H1 (cell line): ENCODE data around the gene PSMB11. TPM values are rescaled to one million over a fixed set of nuclear protein-coding genes. Genes with fewer than 3 reads are reported as not detected.

Source experiments
- CTCF ChIA-PET: fragments of 300-600 bp; sonication (Branson Sonifier 250); formaldehyde crosslinking; loops from one replicate; lab custom pipeline; 2021; ENCODE audit not compliant: partially characterized antibody; lab: Charles Lee
- POLR2A ChIA-PET: fragments of 300-600 bp; sonication (Branson Sonifier 250); formaldehyde crosslinking; loops from one replicate; lab custom pipeline; 2021; ENCODE audit warnings: inconsistent platforms; ENCODE audit not compliant: partially characterized antibody; lab: Charles Lee
- DNase-seq, 2 experiments: peaks; one replicate each; pipeline versions ENCODE4 v3.0.0 to v3.0.0-alpha.2; 2010 to 2022; ENCODE audit warnings: low spot score in 2 of 2, low read depth in 1 of 2, mixed read lengths in 1 of 2
- FAIRE-seq: peaks from 2 replicates; lab custom pipeline; 2011; peaks lifted over from hg19 to GRCh38; lab: Jason Lieb, UNC
- H2AFZ ChIP-seq: 2 replicates; pipeline ENCODE4 v1.8.1; 2012; ENCODE audit warnings: low read length, inconsistent platforms
- H2AK5ac ChIP-seq: 2 replicates; pipeline ENCODE4 v1.6.1; 2013; ENCODE audit warnings: low read depth, low read length
- H2BK120ac ChIP-seq: replicated peaks from 2 replicates; pipeline ENCODE3; 2013; ENCODE audit warnings: low read depth, low read length, inconsistent platforms
- H2BK12ac ChIP-seq: 2 replicates; pipeline ENCODE4 v1.6.1; 2013; ENCODE audit warnings: low read depth, low read length
- H2BK15ac ChIP-seq: 2 replicates; pipeline ENCODE4 v1.6.1; 2013; ENCODE audit warnings: low read length
- H2BK20ac ChIP-seq: 2 replicates; pipeline ENCODE4 v1.6.1; 2013; ENCODE audit warnings: low read length
- H2BK5ac ChIP-seq: 2 replicates; pipeline ENCODE4 v1.6.1; 2013; ENCODE audit warnings: low read depth, low read length
- H3K14ac ChIP-seq: 2 replicates; pipeline ENCODE4 v1.6.1; 2013; ENCODE audit warnings: inconsistent platforms; ENCODE audit not compliant: insufficient read length
- H3K18ac ChIP-seq: 2 replicates; pipeline ENCODE4 v1.6.1; 2013; ENCODE audit warnings: low read length; ENCODE audit errors: extremely low read depth
- H3K23ac ChIP-seq: 2 replicates; pipeline ENCODE4 v1.6.1; 2013; ENCODE audit warnings: inconsistent platforms; ENCODE audit not compliant: insufficient read length
- H3K23me2 ChIP-seq: 2 replicates; pipeline ENCODE4 v1.6.1; 2013; ENCODE audit warnings: low read depth, low read length
- H3K27ac ChIP-seq: 2 replicates; pipeline ENCODE4 v1.6.1; 2011; ENCODE audit warnings: low read depth, low read length, inconsistent platforms
- H3K27me3 ChIP-seq, 4 experiments: replicated peaks in 1 of 4; 1 replicate in 1 of 4; 2 replicates in 3 of 4; pipeline versions ENCODE4 v1.6.1 to v1.8.1; 2011 to 2013; ENCODE audit warnings: low read length in 3 of 4, mild to moderate bottlenecking in 3 of 4, inconsistent platforms in 2 of 4, mixed read lengths in 2 of 4, moderate library complexity in 1 of 4; ENCODE audit not compliant: control insufficient read depth in 3 of 4, insufficient read depth in 3 of 4; ENCODE audit errors: extremely low read depth in 1 of 4
- H3K36me3 ChIP-seq, 4 experiments: 2 replicates each; pipeline versions ENCODE4 v1.6.1 to v1.8.1; 2011 to 2013; ENCODE audit warnings: mild to moderate bottlenecking in 4 of 4, low read length in 3 of 4, moderate library complexity in 2 of 4, control low read depth in 1 of 4, inconsistent platforms in 1 of 4; ENCODE audit not compliant: insufficient read depth in 4 of 4, control insufficient read depth in 2 of 4
- H3K4ac ChIP-seq: replicated peaks from 2 replicates; pipeline ENCODE3; 2013; ENCODE audit warnings: low read length, low read depth, mixed read lengths, inconsistent platforms; ENCODE audit not compliant: insufficient read length
- H3K4me1 ChIP-seq, 4 experiments: replicated peaks in 1 of 4; 1 replicate in 1 of 4; 2 replicates in 3 of 4; pipeline versions ENCODE4 v1.6.1 to v1.8.1; 2011 to 2013; ENCODE audit warnings: low read length in 3 of 4, inconsistent platforms in 2 of 4, mixed read lengths in 1 of 4; ENCODE audit not compliant: insufficient read depth in 4 of 4, control insufficient read depth in 3 of 4
- H3K4me2 ChIP-seq, 2 experiments: 2 replicates each; pipeline versions ENCODE4 v1.6.1 to v1.8.1; 2011 to 2013; ENCODE audit warnings: low read depth in 2 of 2, low read length in 2 of 2, control low read depth in 1 of 2, inconsistent platforms in 1 of 2, mild to moderate bottlenecking in 1 of 2; ENCODE audit not compliant: insufficient read depth in 1 of 2
- H3K4me3 ChIP-seq, 4 experiments: fragments of 200-600, 300-600 bp in 1 of 4; sonication (generic), shearing (Covaris generic), sonication (Bioruptor Twin) in 1 of 4; 2 replicates each; pipeline versions ENCODE4 v1.5.1 to v1.8.1; 2011 to 2016; ENCODE audit warnings: low read length in 4 of 4, low read depth in 3 of 4, control low read depth in 2 of 4, inconsistent platforms in 2 of 4, mild to moderate bottlenecking in 2 of 4, mixed read lengths in 1 of 4, moderate library complexity in 1 of 4; ENCODE audit not compliant: insufficient read depth in 2 of 4; ENCODE audit errors: extremely low read depth in 1 of 4
- H3K56ac ChIP-seq: replicated peaks from 2 replicates; pipeline ENCODE3; 2013; ENCODE audit warnings: low read depth, mild to moderate bottlenecking, mixed read lengths, low read length, inconsistent platforms; ENCODE audit not compliant: insufficient read length
- H3K79me1 ChIP-seq: 2 replicates; pipeline ENCODE4 v1.6.1; 2013; ENCODE audit warnings: low read depth, low read length, control low read depth
- H3K79me2 ChIP-seq, 2 experiments: 2 replicates each; pipeline versions ENCODE4 v1.6.1 to v1.8.1; 2012 to 2013; ENCODE audit warnings: low read length in 2 of 2, mild to moderate bottlenecking in 2 of 2, inconsistent platforms in 1 of 2; ENCODE audit not compliant: insufficient read depth in 2 of 2, control insufficient read depth in 1 of 2
- H3K9ac ChIP-seq, 4 experiments: replicated peaks in 1 of 4; 1 replicate in 1 of 4; 2 replicates in 3 of 4; pipeline versions ENCODE4 v1.6.1 to v1.8.1; 2011 to 2013; ENCODE audit warnings: low read depth in 3 of 4, low read length in 3 of 4, control low read depth in 2 of 4, mild to moderate bottlenecking in 2 of 4, moderate library complexity in 2 of 4, inconsistent platforms in 1 of 4; ENCODE audit errors: extremely low read depth in 1 of 4
- H3K9me3 ChIP-seq, 2 experiments: 2 replicates each; pipeline versions ENCODE4 v1.6.1 to v1.8.1; 2012 to 2013; ENCODE audit warnings: mild to moderate bottlenecking in 2 of 2, moderate library complexity in 2 of 2, control low read depth in 1 of 2, inconsistent platforms in 1 of 2, low read depth in 1 of 2, low read length in 1 of 2, mixed read lengths in 1 of 2; ENCODE audit not compliant: insufficient read depth in 2 of 2
- H4K20me1 ChIP-seq, 2 experiments: replicated peaks in 1 of 2; 2 replicates each; pipeline versions ENCODE3 to v1.8.1; 2011 to 2013; ENCODE audit warnings: inconsistent platforms in 2 of 2, low read length in 2 of 2, mild to moderate bottlenecking in 1 of 2; ENCODE audit not compliant: insufficient read depth in 2 of 2, control insufficient read depth in 1 of 2
- H4K5ac ChIP-seq: 2 replicates; pipeline ENCODE4 v1.6.1; 2013; ENCODE audit warnings: low read length, low read depth, mixed read lengths, inconsistent platforms; ENCODE audit not compliant: insufficient read length
- H4K8ac ChIP-seq: 2 replicates; pipeline ENCODE4 v1.8.0; 2013; ENCODE audit warnings: mild to moderate bottlenecking, moderate library complexity, low read length, inconsistent platforms; ENCODE audit not compliant: insufficient read depth; ENCODE audit errors: extremely low read depth
- H4K91ac ChIP-seq: replicated peaks from 2 replicates; pipeline ENCODE3; 2013; ENCODE audit warnings: low read length, mixed read lengths, inconsistent platforms; ENCODE audit not compliant: insufficient read length
- ATF3 ChIP-seq: IDR thresholded peaks from 2 replicates; pipeline ENCODE4 v1.6.1; 2011; ENCODE audit warnings: low read depth, mild to moderate bottlenecking, low read length; ENCODE audit not compliant: insufficient read depth
- CBX8 ChIP-seq: fragments of 300-800, 300-1000 bp; sonication (generic); IDR thresholded peaks from 2 replicates; pipeline ENCODE4 v1.7.1; 2016; ENCODE audit warnings: low read depth, low read length, borderline replicate concordance
- CTBP2 ChIP-seq: IDR thresholded peaks from 2 replicates; pipeline ENCODE4 v1.7.0; 2011; ENCODE audit warnings: borderline replicate concordance, mild to moderate bottlenecking, moderate library complexity, mixed read lengths, low read length; ENCODE audit not compliant: insufficient read depth, insufficient read length
- EP300 ChIP-seq, 2 experiments: IDR thresholded peaks; 1 replicate in 1 of 2; 2 replicates in 1 of 2; pipeline ENCODE4 v1.6.1; 2011 to 2012; ENCODE audit warnings: low read depth in 2 of 2, low read length in 2 of 2, mild to moderate bottlenecking in 2 of 2, borderline replicate concordance in 1 of 2, inconsistent platforms in 1 of 2, moderate library complexity in 1 of 2
- FOSL1 ChIP-seq: IDR thresholded peaks from 2 replicates; pipeline ENCODE4 v1.6.1; 2011; ENCODE audit warnings: mild to moderate bottlenecking, low read depth, low read length, moderate library complexity; ENCODE audit not compliant: insufficient read depth
- POLR2A ChIP-seq, 2 experiments: IDR thresholded peaks; 1 replicate in 1 of 2; 2 replicates in 1 of 2; pipeline ENCODE4 v1.6.1; 2011; ENCODE audit warnings: low read depth in 2 of 2, low read length in 2 of 2, mild to moderate bottlenecking in 2 of 2; ENCODE audit errors: control extremely low read depth in 1 of 2
- RBBP5 ChIP-seq: IDR thresholded peaks from 2 replicates; pipeline ENCODE4 v1.7.1; 2012; ENCODE audit warnings: low read depth, mild to moderate bottlenecking, inconsistent platforms, low read length, moderate library complexity, borderline replicate concordance
- SAP30 ChIP-seq: fragments of 300-600 bp; sonication (generic); IDR thresholded peaks from 2 replicates; pipeline ENCODE4 v1.7.1; 2012; ENCODE audit warnings: low read length, moderate library complexity, mild to moderate bottlenecking, inconsistent platforms; ENCODE audit not compliant: insufficient read depth, insufficient replicate concordance
- SIN3A ChIP-seq, 2 experiments: IDR thresholded peaks in 1 of 2; conservative IDR thresholded peaks in 1 of 2; 2 replicates each; pipeline ENCODE4 v1.6.1; 2011 to 2012; ENCODE audit warnings: low read length in 2 of 2, improper control_type of control experiment in 1 of 2, low read depth in 1 of 2, mild to moderate bottlenecking in 1 of 2
- SRF ChIP-seq: IDR thresholded peaks from 2 replicates; pipeline ENCODE4 v1.6.1; 2011; ENCODE audit warnings: mild to moderate bottlenecking, low read depth, low read length, moderate library complexity
- TEAD4 ChIP-seq: IDR thresholded peaks from 2 replicates; pipeline ENCODE4 v1.6.1; 2012; ENCODE audit warnings: low read depth, low read length, inconsistent platforms, mixed read lengths
- WGBS, 2 experiments: shearing (Covaris generic) in 1 of 2; methylation state at CpG; one replicate each; pipeline versions ENCODE4 v1.1.6 to v1.1.7; 2013 to 2015; ENCODE audit warnings: low lambda C conversion rate in 2 of 2, mixed read lengths in 2 of 2, inconsistent platforms in 1 of 2, low coverage in 1 of 2, missing lambda C conversion rate in 1 of 2; ENCODE audit not compliant: insufficient replicate concordance in 2 of 2, insufficient coverage in 1 of 2, insufficient read length in 1 of 2; ENCODE audit errors: extremely low coverage in 1 of 2, missing lambda C conversion rate in 1 of 2; 5-methylcytosine and 5-hydroxymethylcytosine counted together
- polyA plus RNA-seq, 7 experiments: library from polyadenylated mRNA; depleted of rRNA in 3 of 7; stranded (reverse) in 5 of 7; unstranded in 2 of 7; fragments of >200 nt in 5 of 7; fragments of 200-250 nt in 2 of 7; gene quantifications; 1 replicate in 5 of 7; 2 replicates in 1 of 7; 4 replicates in 1 of 7; pipeline versions ENCODE4 v1.2.1 to v1.2.3, GENCODE V29; 2011 to 2013; ENCODE audit warnings: missing spikeins in 2 of 7, mixed read lengths in 2 of 7
- total RNA-seq: library from RNA; stranded (reverse); fragmentation: NEBNext Ultra II Directional; extraction: Animal tissue kit (Norgen Biotek cat#: 25700); gene quantifications from 2 replicates; pipeline ENCODE4 v1.2.1, GENCODE V29; 2021

Gene PSMB11
- total and polyA plus RNA-seq, 2 of the 8 experiments (the other 6 are each of a cell fraction or from before 2014, with no cell fraction given) = not detected

GRCh38 chr14:23085458-23085857, 43.4 kb downstream of the PSMB11 start:
- Histone ChIP-seq H3K36me3 (peaks cover 15 to 89% (median 56%) of the 10 kb centered on the region in 4 experiments), H3K23ac (no peak overlapping the region), H2BK12ac (no peak overlapping the region)

More at GRCh38 chr14:23085458-23085857, 43.4 kb downstream of the PSMB11 start:
- Histone ChIP-seq H3K9ac (no peak overlapping the region), H3K27me3 (no peaks in the 10 kb centered on the region), H2AFZ (no peak overlapping the region), H2AK5ac (no peak overlapping the region), H3K4me1 (no peaks in the 10 kb centered on the region), H3K4me2 (no peak overlapping the region), H2BK120ac (no peak overlapping the region), H2BK5ac (no peak overlapping the region), H3K18ac (no peak overlapping the region), H3K79me2 (peaks cover 0 to 8% of the 10 kb centered on the region in 2 experiments; a peak in 1 of 4 replicates), H3K79me1 (no peaks in the 10 kb centered on the region), H3K4ac (no peak overlapping the region), H3K27ac (no peak overlapping the region), H3K14ac (no peak overlapping the region), H4K8ac (no peak overlapping the region), H2BK20ac (no peak overlapping the region), H3K56ac (no peak overlapping the region), H2BK15ac (no peak overlapping the region), H4K91ac (no peak overlapping the region), H3K4me3 (no peak overlapping the region), H4K20me1 (peaks cover 0 to under 1% of the 10 kb centered on the region in 2 experiments), H3K23me2 (no peaks in the 10 kb centered on the region), H4K5ac (no peak overlapping the region), H3K9me3 (no peaks in the 10 kb centered on the region)
- TF ChIP-seq CBX8 (no peak), RBBP5 (no peak), SIN3A (conservative IDR thresholded peaks at IDR 0.05 in 1 of 2, IDR thresholded peaks at IDR 0.05 in 1 of 2; ENCODE audit: low read depth in 1 of 2, low read length in 2 of 2) (no peak), EP300 (IDR thresholded peaks at IDR 0.05; ENCODE audit: borderline replicate concordance in 1 of 2, low read depth in 2 of 2, low read length in 2 of 2) (no peak), POLR2A (IDR thresholded peaks at IDR 0.05; ENCODE audit: control extremely low read depth in 1 of 2, low read depth in 2 of 2, low read length in 2 of 2) (no peak), SRF (no peak), SAP30 (no peak), CTBP2 (no peak), FOSL1 (no peak), ATF3 (no peak), TEAD4 (no peak)
- WGBS, 2 experiments = 97% methylated on average over 3 of the region's 3 CpGs; no CpG with 5 or more reads in 1 of the 2 experiments
- no peak for FAIRE-seq
- CTCF ChIA-PET = interaction anchor here (0.8 to 3.8 kb wide), 7 partner anchors 8 to 89 kb away, joined by 3 to 18 read pairs (median 5); no protein-coding TSS in a partner anchor
- POLR2A ChIA-PET = interaction anchor here (0.6 to 5.1 kb wide), 6 partner anchors 9 to 113 kb away, joined by 3 to 24 read pairs (median 4); partner anchors contain the start of genes ACIN1 and C14orf119
- DNase-seq = no peak
